Left renal cortex interstitium (tissue), 4 donors: Measurements from ENCODE around the gene PPP1R1B. TPM values are rescaled to one million over a fixed set of nuclear protein-coding genes. Genes with fewer than 3 reads are reported as not detected.

Source experiments
- DNase-seq, 4 donors: peaks; one replicate each; pipeline ENCODE4 v3.0.0-alpha.2; 2013; ENCODE audit warnings: low read depth in 4 of 4, low spot score in 2 of 4, missing footprints in 1 of 4
- polyA plus RNA-seq, 4 donors: library from polyadenylated mRNA; unstranded; fragments of 120-200 nt; gene quantifications; one replicate each; pipeline ENCODE4 v1.2.1, GENCODE V29; 2013; ENCODE audit not compliant: insufficient read length in 4 of 4

PPP1R1B gene
- polyA plus RNA-seq, 4 donors, result 10.9 to 19.8 (median 14.1) TPM

GRCh38 chr17:39651923-39652586, 25.3 kb downstream of the PPP1R1B start:
- DNase-seq, result no peak

GRCh38 chr17:39652587-39653315, 26.0 kb downstream of the PPP1R1B start:
- DNase-seq, result no peak

- no peak for DNase-seq
Observed at GRCh38 chr17:39653316-39653661, 26.5 kb downstream of the PPP1R1B start.

GRCh38 chr17:39653662-39654331, 27.0 kb downstream of the PPP1R1B start:
- no peak for DNase-seq

GRCh38 chr17:39655105-39655504, 28.4 kb downstream of the PPP1R1B start:
- DNase-seq, result no peak

GRCh38 chr17:39658346-39658745, 31.6 kb downstream of the PPP1R1B start:
- no peak for DNase-seq

- no peak for DNase-seq
Observed at GRCh38 chr17:39658760-39659159, 32.0 kb downstream of the PPP1R1B start.

GRCh38 chr17:39659279-39660010, 32.7 kb downstream of the PPP1R1B start:
- DNase-seq, result no peak

- no peak for DNase-seq
Observed at GRCh38 chr17:39660011-39660360, 33.2 kb downstream of the PPP1R1B start.

- no peak for DNase-seq
Observed at GRCh38 chr17:39660397-39661385, 33.9 kb downstream of the PPP1R1B start.

GRCh38 chr17:39661744-39662541, 35.2 kb downstream of the PPP1R1B start:
- DNase-seq, result no peak

GRCh38 chr17:39662551-39663339, 36.0 kb downstream of the PPP1R1B start:
- no peak for DNase-seq

GRCh38 chr17:39663340-39663687, 36.6 kb downstream of the PPP1R1B start:
- no peak for DNase-seq

GRCh38 chr17:39663688-39664580, 37.2 kb downstream of the PPP1R1B start:
- no peak for DNase-seq

- no peak for DNase-seq
Observed at GRCh38 chr17:39664581-39665561, 38.1 kb downstream of the PPP1R1B start, which contains the start of gene TCAP. TSS of gene TCAP (plus strand) at chr17:39665349. CDS start at chr17:39665360, 11 bp downstream.

GRCh38 chr17:39665642-39666224, 39.0 kb downstream of the PPP1R1B start:
- no peak for DNase-seq
